HG03432 (cell line): ENCODE data around the gene CCDC198.

Source experiments
- ATAC-seq: cut with Tn5 transposase; IDR thresholded peaks from one replicate; pipeline ENCODE4 v1.9.1; 2021; ENCODE audit warnings: mild to moderate bottlenecking, moderate library complexity; ENCODE audit not compliant: unreplicated experiment

The CCDC198 gene

GRCh38 chr14:57464008-57464730 is 29.5 kb downstream of the CCDC198 start:
- ATAC-seq = peak; percentile 86

- ATAC-seq = no peak
Measured at GRCh38 chr14:57462551-57462950, 31.1 kb downstream of the CCDC198 start.

- ATAC-seq = no peak
Measured at GRCh38 chr14:57461777-57462320, 31.8 kb downstream of the CCDC198 start.

- ATAC-seq = no peak
Measured at GRCh38 chr14:57435923-57436322, 57.7 kb downstream of the CCDC198 start.

- no peak for ATAC-seq
Measured at GRCh38 chr14:57420986-57421385, 72.7 kb downstream of the CCDC198 start.

- no peak for ATAC-seq
Measured at GRCh38 chr14:57420033-57420432, 73.6 kb downstream of the CCDC198 start.
